Measurements from ENCODE around the gene PRSS8.

- no peak for TF ChIP-seq ATF3 (IDR thresholded peaks at IDR 0.05)
- TF ChIP-seq RAD21 (IDR thresholded peaks at IDR 0.05; ENCODE audit: low read depth): no peak
- no peak for TF ChIP-seq ZFX (IDR thresholded peaks at IDR 0.05)
- no peak for TF ChIP-seq CTCF (IDR thresholded peaks at IDR 0.05 in 2 of 3, conservative IDR thresholded peaks at IDR 0.05 in 1 of 3; ENCODE audit: borderline replicate concordance in 1 of 3, insufficient read depth in 1 of 3, low read depth in 2 of 3, low read length in 2 of 3)
- no peak for TF ChIP-seq POLR2AphosphoS5 (IDR thresholded peaks at IDR 0.05; ENCODE audit: low read depth, low read length)
Measured at GRCh38 chr16:31084584-31085302, 50.8 kb downstream of the PRSS8 start.

Data from HCT116 (cell line).